GM18526 (cell line): ENCODE results near the gene MROH8.

Source experiments
- POLR2A ChIP-seq: IDR thresholded peaks from 3 replicates; pipeline ENCODE4 v1.6.1; 2011; ENCODE audit not compliant: insufficient read length; ENCODE audit errors: extremely low read depth

MROH8 gene

DNA sequence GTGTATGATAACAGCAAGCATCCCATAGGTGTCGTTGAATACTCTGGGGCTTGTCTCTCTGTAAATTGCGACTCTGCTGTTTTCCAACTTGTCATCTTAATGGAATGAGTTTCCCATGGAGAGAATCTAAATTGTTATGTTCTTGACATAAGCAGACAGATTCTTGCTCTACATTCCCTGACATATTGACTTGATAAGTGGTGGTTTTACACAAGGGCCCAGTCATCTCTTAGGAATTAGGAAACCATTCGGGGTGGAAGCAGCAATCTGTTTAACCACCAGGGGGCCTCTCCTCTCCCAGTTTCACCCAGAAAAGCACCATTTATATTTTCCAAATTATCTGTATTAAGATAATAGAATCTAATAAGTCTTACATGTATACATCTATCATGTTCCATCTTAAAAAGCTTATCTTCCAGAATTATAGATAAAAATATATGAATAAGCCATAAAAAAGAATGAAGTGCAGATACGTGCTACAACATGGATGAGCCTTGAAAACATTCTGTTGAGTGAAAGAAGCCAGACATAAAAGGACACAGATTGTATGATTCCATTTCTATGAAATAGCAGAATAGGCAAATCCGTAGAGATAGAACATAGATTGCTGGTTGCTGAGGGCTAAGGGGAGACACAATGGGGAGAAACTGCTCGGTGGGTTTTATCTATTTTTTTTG lies 23.1 kb upstream of the MROH8 start:
- TF ChIP-seq POLR2A, result no peak

GRCh38 chr20:37201827-37202162 lies 22.4 kb upstream of the MROH8 start:
- TF ChIP-seq POLR2A, result no peak

DNA sequence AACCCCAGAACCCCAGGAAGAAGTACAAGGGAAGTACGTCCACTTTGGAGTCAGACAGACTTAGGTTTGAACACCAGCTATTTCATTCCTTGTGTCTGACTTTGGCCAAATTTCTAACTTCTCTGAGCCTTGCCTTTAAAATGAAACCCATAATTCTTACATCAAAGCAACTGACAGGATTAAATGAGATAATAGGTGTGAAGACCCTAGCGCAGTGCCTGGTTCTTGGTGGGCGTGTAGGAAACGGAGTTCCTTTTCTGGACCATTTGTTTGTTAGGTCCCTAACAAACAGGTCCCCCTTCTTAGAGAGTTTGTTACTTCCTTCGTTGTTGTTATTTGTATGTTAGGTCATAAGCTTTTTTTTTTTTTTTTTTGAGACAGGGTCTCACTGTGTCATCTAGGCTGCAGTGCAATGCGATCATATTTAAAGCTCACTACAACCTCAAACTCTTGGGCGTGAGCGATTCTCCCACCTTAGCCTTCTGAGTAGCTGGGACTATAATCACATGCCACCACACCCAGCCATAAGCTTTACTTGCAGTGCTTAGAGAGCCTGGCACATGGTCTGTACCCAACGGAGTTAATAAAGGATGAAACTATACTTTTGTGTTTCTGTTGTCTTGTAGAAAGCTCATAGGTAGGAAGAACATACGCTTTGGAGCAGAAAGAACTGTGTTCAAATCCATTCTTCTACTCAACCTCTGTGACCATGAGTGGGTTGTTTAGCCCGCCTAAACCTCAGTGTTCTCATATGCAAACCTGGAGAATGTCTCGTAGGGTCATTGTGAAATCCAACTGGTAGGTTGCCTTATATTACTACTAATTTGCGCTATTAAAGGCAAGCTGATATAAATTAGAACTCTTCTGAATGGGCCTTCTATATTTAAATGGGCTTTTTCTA lies 21.8 kb upstream of the MROH8 start:
- no peak for TF ChIP-seq POLR2A

- TF ChIP-seq POLR2A, result no peak
Observed at GRCh38 chr20:37200376-37200775, 21.0 kb upstream of the MROH8 start.

- TF ChIP-seq POLR2A, result no peak
Observed at GRCh38 chr20:37198932-37199660, 19.7 kb upstream of the MROH8 start.

DNA sequence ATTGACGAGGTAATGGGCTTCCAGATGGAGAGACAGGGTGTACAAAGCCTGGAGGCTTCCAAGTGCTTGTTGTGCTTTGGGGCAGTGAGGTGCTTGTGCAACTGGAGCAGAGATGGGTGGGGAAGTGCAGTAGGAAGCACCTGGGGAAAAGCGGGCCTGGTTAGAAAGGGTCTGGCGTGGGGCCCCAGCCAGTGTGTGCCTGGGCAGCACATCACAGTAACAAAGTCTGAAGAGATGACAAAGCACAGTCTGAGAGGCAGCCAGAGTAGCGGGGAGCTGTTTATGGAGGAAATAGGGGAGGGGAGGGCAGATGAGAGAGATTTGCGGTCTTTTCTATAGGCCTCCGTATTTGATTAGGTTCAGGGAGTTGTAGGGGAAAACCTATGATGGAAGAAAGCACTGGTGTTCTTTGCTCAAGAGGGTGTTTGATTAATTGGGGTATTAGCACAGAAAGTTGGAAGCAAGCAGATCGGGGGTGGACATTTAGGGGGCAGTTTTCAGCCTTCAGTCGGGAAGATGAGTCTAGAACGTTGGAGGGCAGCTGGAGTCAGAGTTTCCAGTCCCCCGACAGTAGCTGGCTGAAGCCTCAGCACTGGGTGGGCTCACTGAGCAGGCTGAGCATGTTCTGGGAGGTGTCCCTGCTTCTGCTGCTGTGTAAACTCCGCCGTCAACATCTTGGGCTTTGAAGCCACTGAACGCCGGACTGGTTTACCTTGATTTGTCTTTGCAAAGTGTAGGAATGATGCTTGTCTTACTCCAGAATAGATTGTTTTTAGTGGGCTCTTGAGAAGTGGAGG lies 15.5 kb upstream of the MROH8 start:
- no peak for TF ChIP-seq POLR2A

DNA sequence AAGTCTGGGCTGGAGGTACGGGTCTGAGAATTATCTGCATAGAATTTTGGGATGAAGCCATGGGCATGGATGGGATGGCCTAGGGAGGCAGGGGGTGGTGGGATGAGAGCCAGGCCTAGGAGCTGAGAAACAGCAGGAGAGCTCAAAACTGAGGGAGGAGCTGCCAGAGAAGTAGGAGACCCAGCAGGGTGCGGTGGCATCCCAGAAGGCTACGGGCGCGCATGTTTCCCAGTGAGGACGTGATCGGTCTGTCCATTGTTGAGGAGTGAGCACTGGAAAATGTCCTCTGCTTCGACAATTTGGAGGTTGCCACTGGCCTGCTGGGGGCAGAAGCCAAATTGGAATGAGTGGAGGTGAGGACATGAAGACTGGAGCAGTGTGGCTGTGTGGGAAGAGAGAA lies 14.5 kb upstream of the MROH8 start:
- no peak for TF ChIP-seq POLR2A

- TF ChIP-seq POLR2A, result no peak
Observed at GRCh38 chr20:37193226-37193625, 13.9 kb upstream of the MROH8 start.

DNA sequence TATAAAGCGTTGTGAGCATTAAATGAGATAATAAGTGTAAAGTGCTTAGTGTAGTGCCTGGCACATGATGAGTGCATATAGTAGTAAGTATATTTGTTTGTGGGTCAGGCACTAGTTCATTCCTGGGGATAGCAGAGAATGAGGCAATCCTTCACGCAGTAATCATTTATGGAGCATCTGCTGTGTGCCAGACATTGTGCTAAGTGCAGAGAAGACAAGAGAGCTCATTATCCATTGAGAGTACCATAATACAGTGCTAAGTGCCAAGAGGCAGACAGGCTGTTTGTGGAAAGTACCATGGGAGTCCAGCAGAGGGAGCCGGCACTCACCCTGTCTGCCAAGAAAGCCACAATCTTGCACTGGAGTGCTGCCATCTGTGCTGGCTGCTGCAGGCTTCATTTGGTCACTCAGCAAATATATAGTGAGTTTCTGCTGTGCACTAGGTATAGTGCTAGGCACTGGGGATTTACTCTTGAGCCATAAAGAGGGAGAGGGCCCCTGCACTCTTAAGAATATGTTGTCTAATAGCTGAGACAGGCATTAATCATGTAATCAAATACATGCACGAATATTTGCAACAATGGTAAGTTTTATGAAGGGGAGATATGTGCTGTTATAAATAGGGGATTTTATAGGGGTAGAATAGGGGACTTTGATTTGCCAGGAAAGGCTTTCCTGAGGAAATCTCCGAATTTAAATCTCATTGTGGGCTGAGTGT lies 12.9 kb upstream of the MROH8 start:
- no peak for TF ChIP-seq POLR2A

DNA sequence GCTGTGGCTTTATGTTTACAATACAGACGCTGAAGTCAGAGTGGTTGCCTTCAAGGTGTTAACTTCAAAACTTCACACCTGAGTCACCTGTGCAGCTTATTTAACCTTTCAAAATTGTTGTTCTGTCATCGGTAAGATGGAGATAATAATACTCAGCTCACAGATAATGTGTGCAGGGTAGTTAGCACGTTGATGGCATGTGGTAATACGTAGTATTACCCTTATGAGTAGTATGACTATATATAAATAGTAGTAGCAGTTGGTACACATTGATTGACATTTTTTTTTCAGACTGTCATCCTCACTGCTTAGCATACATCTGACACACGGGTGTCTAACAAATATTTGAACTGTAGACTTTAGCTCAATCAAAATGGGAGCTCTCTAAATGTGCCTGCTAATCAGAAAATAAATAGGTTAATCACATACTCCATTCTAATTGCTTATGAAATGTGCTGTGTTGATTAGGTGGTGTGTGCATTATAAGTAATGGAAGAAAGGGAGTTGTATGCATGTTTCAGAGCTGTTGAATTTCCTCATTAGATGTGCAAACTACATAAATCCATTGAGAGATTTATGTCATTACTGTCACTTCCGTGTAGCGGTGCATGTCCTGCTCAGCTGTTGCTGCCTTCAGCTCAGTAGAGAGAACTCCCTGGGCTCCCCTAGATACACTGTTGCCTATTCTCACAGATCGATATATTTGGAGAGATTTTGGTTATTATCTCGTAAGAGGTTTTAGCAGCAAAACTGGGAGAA lies 11.2 kb upstream of the MROH8 start:
- TF ChIP-seq POLR2A, result no peak

DNA sequence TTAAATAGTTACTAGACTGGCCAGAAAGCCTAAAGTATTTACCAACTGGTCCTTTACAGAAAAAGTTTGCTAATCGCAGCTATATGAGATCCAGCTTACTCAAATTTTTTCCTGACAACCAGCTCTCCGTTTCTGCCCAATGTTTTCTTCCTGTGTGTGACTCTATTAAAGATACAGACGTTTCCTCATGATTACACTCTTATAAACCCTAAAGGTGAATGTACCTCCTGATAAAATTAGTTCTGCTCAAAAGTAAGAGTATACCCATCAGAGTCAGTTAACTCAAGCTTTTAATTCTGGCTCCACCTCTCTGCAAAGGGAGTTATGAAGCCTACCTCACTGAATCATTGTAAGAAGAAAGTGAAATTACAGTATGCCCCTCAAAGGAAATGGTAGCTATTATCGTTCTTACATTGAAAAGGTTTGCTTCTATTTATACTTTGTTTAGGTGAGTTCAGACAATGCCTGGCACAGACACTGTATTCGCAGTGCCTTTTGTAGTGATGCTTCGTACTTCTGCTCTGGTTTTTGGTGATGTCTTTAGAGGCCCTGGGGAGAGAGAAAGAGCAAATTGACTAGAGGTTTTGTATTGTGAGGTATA lies 10.2 kb upstream of the MROH8 start:
- no peak for TF ChIP-seq POLR2A

- TF ChIP-seq POLR2A, result no peak
Observed at GRCh38 chr20:37188787-37189186, 9.4 kb upstream of the MROH8 start.

DNA sequence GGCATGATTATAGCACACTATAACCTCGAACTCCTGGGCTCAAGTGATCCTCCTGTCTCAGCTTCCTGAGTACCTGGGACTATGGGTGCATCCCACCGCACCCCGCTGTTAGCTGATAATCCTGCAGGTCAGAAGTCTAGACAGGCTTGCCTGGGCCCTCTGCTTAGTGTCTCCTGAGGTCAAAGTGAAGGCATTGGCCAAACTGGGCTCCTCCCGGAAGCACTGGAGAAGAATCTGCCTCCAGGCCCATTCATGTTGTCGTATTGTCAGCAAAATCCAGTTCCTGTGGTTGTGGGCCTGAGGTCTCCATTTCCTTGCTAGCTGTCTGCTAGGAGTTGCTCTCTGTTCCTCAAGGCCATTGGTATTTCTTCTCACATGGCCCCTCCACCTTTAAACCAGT lies 6.3 kb upstream of the MROH8 start:
- no peak for TF ChIP-seq POLR2A
